ENCODE results near the gene OR5V1.
"Not testable (repeated sequence)": the region's sequence is repeated elsewhere in the genome, so short reads cannot be mapped to it uniquely, and the experiment has no call there.

Gene OR5V1

DNA sequence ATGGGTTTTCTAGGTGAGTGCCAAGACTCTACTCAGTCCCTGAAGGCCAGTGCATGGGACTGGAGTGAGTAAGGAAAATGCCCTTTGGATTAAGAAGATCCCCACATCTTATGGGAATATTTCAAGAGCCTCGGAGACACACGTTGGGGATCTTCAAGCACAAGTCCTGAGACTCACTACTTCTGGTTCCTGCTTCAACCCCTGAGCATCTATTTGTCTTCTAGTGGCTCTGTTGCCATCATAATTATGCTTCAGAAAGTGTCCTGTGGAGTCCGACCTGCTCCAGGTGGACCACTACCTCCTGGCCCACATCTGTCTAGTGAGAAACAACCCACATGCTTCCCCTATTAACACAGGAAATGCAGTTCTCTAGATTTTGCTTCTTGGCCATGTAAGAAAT lies at the start of gene OR5V1:
OR5V1 (minus strand) TSS at position 101 of the 400 bp plus-strand sequence. CDS start 12,670 bp downstream, outside the sequence.
- DNase-seq (ENCODE audit: low read depth): no peak

DNA sequence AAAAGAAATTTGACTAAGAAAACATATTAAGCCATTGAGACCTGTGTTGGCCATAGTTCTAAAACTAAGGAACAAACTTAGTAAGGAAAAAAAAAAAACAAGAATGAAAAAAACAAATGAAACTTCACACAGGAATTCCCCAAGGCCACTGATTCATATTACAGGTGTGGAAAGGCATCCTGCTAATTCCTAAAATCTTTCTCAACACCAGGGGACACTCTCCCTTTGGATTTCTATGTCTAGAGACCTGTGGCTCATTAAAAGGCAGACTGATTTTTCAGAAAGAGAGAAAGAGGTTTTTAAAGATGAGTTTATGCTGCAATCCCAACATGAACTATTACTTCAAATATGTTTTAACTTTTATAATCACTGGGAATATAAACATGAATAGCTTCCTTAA lies 45.9 kb upstream of the OR5V1 start, which contains the start of gene OR12D1:
OR12D1 (plus strand) TSS at position 341 of the 400 bp plus-strand sequence.
- no peak for DNase-seq (ENCODE audit: low read depth)

DNA sequence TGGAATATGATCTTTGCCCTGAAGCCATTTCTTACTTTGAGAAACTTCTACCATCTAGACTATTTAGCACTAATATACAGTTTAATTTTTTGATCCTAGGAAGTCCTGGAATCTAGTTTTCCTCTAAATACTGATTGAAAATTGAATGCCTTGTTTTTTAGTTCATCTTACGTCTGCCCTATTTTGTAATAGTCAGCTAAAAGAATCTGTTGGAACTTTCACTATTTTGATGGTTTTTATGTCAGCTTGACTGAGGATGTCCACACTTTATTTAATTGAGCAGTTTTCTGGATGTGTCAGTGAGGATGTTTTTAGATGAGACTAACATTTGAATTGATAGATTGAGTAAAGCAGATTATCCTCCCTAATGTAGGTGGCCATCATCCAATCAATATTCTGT lies 35.1 kb upstream of the OR5V1 start:
- no peak for DNase-seq (ENCODE audit: low read depth)

DNA sequence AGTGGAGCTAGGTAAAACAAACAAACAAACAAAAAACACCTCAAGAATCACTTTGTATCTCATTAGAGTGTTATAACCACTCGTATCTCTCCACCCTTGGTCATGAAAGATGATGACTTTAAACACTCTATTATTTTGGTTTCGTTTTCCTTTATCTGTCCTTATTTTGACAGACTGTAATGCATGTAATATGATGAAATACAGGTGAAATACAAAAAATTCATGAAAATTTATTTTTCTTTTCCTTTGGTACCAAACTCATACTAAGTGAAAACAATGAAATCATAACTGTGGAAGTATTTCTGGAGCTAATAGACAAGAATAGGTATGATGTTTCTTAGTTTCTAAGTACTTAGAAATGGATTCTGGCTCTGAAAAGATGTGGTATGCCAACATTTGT lies 30.9 kb upstream of the OR5V1 start:
- no peak for DNase-seq (ENCODE audit: low read depth)

DNA sequence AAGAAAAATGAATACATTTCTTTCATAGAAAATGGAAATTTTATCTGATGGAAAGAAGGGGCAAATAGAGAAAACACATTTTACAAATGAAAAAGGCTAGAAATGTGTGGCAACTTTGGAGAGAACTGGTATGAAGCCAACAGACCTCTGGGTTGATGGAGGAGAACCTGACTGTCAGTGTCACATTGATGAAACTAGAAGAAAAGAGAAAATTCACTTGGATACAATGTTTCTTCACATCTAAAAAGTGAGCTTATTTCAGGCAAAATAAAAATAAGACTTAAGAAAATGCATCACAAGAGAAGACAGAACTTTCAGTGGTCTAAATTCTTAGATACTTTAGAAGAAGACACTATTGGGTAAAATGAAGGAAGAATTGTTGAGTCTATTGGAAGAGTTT lies 26.7 kb upstream of the OR5V1 start, which contains the start of gene OR12D2:
OR12D2 (plus strand) TSS at position 301 of the 400 bp plus-strand sequence. CDS start 1,069 bp downstream, outside the sequence.
- DNase-seq (ENCODE audit: low read depth): no peak

DNA sequence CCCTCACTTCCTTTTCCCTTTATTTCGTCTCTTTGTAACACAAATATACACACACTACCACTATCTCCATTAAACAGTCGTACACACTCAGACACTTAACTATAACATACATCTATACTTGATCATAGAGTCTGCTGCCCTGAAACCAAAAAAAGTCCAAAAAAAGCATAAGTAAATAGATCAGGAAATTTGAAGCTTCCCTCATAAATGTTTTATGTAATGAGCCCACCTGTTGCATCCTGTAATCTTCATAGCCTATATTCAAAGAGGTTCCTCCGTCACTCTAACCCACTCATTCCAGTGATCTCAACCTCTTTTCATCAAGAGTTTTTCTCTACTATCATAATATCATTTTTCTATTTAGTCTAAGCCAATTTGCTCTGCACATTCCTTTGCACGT lies 19.9 kb upstream of the OR5V1 start:
- no peak for DNase-seq (ENCODE audit: low read depth)

DNA sequence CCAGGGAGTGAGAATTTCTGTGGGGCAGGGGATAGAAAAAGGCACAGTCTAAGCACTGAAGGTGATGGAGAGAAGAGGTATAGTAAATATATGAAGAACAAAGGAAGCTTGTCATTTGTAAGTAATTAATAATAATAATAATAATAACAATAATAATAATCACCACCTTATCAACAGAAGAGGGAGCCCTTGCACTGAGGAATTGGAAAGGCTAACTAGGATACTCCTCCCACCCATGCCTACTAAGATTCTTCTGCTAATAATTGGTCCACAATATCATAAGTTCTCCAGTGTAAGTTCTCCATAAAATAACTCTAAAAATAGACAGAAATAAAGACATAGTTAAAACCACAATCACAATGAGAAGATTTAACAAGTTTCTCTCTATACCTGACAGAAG lies 7.3 kb upstream of the OR5V1 start:
- DNase-seq (ENCODE audit: low read depth): no peak

DNA sequence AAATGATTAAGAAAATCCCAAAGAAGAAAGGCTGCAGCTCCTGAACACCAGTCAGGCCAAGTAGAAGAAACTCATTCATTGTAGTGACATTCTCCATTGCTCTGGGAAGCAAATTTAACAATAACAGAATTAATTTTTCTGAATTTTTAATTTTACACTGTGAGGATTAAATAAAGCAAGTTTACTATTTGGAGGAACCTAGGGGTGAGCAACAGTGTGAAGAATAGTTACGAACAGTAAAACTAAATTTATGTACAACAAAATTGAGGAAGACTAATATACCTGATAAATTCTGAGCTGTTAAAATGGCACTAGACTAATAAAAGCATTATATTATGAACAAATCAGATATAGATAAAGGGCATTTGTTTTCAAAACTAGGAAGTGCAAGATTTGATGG lies 6.5 kb upstream of the OR5V1 start, which contains the start of gene OR12D3:
OR12D3 (minus strand) TSS at position 101 of the 400 bp plus-strand sequence; CDS start at position 97, 4 bp downstream.
- no peak for DNase-seq (ENCODE audit: low read depth)

DNA sequence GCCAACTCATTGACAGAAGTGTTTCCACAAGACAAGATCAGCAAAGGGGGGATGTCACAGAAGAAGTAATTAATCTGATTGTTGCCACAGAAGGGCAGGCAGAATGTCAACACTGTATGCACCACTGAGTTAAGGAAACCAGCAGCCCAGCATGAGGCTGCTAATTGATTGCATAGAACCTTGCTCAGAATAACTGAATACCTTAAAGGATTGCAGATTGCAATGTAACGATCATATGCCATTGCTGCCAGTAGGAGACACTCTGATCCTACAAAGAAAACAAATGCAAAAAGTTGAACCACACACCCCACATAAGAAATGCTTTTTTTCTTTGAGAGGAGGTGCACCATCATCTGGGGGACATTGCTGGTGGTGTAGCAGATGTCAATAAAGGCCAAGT lies 13.1 kb downstream of the OR5V1 start:
- DNase-seq (ENCODE audit: low read depth): no peak

DNA sequence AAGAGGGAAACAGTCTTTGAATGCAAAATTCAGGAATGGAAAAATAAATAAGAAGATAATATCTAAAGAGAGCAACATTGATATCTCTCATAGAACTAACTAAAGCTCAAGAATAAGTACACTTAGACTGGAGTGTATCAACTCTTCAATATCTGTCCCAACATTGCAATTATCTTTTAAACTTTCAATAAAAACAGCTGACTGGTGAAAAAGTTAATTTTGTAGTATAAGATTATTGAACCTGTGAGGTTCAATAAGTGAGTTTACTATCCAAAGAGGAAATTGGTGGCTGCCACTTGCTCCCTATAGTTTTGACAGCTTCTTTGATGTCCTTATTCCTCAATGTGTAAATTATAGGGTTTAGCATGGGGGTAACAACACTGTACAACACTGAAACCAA lies 13.7 kb downstream of the OR5V1 start:
- no peak for DNase-seq (ENCODE audit: low read depth)

DNA sequence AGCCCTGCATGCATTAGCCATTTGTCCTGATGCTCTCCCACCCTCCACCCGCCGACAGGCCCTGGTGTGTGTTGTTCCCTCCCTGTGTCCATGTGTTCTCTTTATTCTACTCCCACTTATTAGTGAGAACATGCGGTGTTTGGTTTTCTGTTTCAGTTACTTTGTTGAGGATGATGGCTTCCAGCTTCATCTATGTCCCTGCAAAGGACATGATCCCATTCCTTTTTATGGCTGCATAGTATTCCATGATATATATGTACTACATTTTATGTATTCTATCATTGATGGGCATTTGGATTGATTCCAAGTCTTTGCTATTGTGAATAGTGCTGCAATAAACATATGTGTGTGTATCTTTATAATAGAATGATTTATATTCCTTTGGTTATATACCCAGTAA lies 19.3 kb downstream of the OR5V1 start:
- not testable (repeated sequence) for DNase-seq (ENCODE audit: low read depth)

DNA sequence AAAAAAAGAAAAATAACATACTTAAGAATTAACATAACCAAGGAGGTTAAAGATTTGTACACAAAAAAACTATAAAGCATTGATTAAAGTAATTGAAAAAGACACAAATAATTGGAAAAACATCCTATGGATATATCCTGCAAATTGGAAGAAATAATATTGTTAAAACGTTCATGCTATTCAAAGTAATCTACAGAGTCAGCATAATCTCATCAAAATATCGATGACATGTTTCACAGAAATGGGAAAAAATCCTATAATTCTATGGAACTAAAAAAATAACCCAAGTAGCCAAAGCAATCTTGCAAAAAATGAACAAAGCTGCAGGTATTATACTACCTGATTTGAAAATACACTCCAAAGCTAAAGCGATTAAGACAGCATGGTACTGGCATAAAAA lies 23.3 kb downstream of the OR5V1 start:
- no peak for DNase-seq (ENCODE audit: low read depth)

DNA sequence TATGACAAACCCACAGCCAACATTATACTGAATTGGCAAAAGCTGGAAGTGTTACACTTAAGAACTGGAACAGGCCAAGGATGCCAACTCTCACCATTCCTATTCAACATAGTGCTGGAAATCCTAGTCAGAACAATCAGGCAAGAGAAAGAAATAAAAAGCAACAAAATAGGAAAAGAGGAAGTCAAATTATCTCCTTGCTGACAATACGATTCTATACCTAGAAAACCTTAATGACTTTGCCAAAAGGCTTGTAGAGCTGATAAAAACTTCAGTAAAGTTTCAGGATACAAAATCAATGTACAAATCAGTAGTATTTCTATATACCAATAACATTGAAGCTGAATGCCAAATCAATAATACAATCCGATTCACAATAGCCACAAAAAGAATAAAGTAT lies 32.4 kb downstream of the OR5V1 start:
- no peak for DNase-seq (ENCODE audit: low read depth)

DNA sequence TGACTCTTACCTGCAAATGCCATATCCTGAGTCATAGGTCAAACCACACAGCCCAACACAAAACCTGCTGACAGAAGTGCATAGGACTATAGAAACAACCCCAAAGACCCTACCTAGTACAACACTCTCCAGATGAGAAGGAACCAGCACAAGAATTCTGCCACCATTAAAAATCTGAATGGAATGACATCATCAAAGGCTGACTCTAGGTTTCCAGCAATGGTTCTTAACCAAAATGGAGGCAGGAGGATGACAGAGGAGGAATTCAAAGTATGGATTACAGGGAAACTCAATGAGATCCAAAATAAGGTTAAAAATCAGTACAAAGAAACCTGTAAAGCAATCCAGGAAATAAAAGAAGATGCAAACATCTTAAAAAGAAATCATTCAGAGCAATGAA lies 36.0 kb downstream of the OR5V1 start:
- no peak for DNase-seq (ENCODE audit: low read depth)

DNA sequence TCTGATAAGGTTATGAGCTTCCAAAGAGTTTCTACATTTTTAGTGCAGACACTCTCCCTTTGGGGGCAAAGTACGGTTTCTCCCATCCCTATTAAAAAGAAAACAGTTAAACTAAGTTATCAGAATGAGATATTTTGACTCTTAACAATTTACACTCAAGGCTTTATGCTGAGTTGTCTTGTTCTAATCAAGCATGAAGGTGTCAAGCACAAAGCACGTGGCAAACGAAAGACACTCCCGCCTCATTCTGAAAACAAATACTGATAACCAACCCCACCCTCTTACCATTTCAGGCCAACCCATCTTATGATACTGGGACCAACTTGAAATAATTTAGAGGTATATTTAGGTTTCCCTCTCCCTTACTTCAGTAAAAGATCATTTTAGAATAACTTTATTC lies 42.9 kb downstream of the OR5V1 start:
- no peak for DNase-seq (ENCODE audit: low read depth)

DNA sequence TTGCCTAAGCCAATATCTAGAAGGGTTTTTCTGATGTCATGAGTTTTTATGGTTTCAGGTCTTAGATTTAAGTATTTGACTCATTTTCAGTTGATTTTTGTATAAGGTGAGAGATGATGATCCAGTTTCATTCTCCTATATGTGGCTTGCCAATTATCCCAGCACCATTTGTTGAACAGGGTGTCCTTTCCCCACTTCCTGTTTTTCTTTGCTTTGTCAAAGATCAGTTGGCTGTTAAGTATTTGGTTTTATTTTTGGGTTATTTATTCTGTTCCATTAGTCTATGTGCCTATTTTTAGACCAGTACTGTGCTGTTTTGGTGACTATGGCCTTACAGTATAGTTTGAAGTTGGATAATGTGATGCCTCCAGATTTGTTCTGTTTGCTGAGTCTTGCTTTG lies 45.3 kb downstream of the OR5V1 start:
- not testable (repeated sequence) for DNase-seq (ENCODE audit: low read depth)

DNA sequence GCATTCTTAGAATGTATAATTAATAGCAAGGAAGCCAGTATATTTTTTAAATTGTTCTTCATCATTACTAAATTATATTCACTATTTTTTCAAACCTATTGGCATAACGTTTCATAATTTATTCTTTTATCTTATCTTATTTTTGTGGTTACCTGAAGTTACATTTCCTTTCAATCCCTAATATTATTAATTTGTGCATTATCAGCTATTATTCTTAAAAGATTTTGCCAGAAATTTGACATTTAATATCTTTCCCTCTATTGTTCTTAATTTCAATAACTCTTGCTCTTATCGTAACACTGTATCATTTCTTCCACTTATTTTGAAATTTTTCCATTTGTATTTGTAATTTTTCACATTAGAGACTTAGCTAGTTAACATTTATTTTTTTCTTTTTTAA lies 48.7 kb downstream of the OR5V1 start:
- DNase-seq (ENCODE audit: low read depth): no peak

Data from activated T-cell treated with anti-CD3 and anti-CD28 coated beads for 48 hours (primary cell).